NCI-H82 (cell line): ENCODE data around the gene KRT6B.
"Not testable (repeated sequence)": the region's sequence is repeated elsewhere in the genome, so short reads cannot be mapped to it uniquely, and the experiment has no call there.

ENCODE experiments used
- DNase-seq: peaks from one replicate; lab custom pipeline; 2025; lab: John Stamatoyannopoulos, UW

Gene KRT6B

DNA sequence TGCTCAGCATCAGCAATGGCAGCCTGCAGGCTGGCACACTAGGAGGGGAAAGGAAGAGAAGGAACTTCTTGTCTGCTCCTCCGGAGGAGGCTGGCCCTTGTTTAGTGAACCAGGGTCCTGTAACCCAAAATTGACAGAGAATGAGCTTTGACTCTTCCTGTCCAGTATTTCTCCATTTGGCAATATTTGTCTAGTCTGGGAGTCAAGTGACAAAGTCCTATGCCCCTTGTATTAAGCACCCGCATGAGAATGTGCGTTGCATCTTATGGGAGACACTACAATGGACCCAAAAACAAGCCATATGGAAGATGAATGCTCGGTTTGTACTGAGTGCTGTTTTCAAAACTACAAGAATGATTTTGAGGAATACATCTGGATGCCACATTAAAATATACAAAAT is 17.9 kb upstream of the KRT6B start:
- no peak for DNase-seq

DNA sequence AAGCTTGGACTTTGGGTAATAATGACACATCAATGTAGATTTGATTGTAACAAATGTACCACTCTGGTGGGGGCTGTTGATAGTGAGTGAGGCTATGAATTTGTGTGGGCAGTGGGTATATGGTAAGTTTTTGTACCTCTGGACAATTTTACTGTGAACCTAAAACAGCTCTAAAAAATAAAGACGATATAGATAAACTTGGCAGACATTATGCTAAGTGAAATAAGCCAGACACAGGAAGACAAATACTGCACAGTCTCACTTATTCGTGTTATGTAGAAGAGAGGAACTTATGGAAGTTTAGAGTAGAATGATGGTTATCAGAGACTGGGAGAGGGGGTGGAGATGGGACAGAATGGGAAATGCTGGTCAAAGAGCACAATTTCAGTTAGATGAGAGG is 13.0 kb upstream of the KRT6B start:
- DNase-seq, result no peak

DNA sequence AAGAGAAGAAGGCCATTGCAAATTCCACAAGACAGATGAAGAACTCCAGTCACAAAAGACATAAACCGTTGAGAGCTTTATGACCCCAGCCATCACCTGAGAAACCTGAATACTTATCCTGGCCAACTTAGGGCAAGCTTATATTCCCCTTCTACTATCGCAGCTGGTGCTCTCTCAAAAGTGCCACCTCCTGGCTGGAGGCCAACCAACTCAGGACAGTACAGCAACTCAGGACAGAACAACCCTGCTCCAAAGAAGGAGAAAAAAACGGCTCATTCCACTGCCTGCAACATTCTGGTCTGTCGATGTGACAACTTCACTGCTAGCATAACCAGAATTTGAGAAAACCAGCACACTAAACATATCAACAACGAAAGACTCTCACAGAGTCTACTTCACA is 9.7 kb upstream of the KRT6B start:
- no peak for DNase-seq

DNA sequence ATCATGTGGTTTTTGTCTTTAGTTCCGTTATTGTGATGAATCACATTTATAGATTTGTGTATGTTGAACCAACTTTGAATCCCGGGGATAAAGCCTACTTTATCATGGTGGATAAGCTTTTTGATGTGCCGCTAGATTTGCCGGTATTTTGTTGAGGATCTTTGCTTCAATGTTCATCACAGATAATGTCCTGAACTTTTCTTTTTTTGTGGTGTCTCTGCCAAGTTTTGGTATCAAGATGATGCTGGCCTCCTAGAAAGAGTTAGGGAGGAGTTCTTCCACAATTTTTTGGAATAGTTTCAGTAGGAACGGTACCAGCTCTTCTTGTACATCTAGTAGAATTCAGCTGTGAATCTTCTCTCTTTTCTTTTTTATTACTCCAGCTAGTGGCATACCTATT is 6.9 kb upstream of the KRT6B start:
- no peak for DNase-seq

DNA sequence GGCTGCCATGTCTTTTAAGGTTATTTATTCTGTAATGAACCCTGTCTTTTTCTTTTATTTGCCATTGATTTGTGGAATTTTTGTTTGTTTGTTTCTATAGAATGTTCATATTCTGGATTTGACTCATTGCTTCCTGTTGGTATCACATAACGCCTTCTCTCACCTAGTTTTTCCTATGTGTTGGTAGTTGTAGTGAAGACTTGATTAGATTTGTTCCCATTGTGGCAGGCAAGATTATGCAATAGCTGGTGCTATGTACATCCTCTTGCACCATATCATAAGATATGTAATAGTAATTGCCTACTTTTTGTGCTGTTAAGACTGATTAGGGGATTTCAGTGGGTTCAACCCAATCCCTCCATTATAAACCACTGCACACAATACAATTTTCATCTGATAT is 3.9 kb upstream of the KRT6B start:
- no peak for DNase-seq

DNA sequence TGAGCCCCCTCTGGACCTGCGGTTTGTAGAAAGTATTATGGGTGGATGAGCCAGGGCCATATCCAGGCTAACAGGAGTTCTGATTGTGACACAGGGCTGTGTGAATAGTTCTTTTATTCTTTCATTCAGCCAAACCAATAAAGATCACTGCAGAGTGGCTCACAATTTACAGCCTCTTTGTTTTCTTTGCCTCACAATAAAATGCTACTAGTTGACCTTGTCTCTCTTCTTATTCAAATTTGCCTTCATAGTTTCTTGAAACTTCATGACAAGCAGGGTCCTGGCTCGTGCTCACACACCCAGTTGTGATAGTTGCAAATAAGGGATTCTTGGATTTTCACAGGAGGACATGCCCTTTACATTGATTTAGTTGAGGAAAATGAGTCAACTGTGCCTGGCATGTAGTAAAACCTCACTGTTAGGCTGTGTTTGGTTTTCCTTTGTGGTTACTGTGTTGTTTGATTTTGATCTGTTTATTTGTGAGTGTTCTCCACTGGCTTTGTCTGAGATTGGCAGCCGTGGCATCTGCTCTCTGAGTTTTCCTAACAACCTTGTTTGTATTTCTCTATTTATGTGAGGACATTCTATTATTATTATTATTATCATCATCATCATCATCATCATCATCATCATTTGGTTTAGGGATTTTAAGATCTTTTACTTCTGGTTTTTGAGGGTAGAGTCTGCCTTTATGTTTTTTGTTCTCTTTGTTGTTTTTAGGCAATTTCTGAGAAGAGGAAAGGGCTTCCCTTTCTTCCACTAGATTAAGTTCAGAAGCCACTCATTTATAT is 2.7 kb upstream of the KRT6B start:
- DNase-seq, result no peak

DNA sequence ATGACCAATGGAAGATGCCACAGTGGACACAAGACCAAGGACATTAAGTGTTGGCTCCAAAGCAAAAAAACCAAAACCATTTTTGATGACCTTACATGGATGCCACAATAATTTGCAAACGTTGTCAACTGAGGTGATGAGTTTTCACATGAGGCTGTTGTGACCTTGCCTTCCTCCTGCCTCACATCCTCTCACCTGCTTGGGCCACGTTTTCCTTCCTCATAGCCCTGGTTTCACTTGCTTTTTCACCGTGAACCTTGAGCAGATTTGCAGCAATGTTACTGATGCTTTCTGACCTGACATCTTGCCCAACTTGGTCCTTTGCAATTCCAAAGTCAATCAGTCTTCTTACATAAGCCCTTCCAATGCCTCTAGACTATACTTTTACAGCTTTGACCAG is 3.7 kb downstream of the KRT6B start:
- DNase-seq, result no peak

DNA sequence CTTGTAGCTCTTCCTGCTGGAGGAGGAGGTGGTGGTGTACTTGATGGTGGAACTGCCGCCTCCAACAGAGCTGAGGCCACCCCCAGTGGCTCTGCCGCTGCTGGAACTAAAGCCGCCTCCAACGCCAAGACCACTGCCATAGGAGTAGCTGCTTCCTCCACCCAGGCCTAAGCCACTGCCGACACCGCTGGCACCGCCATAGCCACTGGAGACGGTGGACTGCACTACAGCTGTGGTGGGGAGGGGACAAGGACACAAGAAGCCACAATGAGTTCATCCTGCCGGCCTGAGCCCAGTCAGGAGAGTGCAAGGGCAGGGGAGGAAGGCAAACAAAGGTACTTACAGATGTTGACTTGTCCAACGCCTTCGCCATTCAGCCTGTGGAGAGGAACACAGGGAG is 4.8 kb downstream of the KRT6B start:
- DNase-seq, result not testable (repeated sequence)

DNA sequence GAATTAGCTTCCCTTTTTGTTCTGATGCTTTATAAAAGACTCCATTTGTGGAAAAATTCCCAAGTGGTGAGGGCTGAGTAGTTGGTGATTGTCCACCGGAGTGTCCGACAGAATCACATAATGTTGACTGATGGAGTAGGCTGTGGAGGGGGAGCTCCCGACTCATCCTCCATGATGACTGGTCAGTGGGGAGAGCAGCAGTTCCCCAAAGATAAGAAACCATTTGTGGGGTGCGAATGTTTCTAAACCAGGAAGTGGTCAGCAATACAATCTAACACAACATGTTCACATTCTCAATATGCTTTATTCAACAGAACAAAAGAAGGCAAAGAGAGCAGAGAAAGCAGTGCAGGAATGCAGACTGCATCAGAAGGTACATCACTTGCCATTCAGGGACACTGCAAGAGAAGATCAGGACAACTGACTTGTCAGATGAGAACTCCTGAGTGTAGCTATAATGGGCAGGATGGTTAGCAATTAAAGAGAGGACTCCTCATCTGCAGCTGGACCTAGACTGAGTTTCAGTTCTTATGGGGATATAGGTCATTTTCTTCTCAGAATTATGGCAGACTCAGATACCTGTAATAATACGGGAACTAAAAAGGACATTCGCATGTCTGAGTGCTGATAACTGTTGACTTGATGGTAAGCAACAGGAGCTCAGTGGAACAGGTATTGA is 5.4 kb downstream of the KRT6B start:
- no peak for DNase-seq

DNA sequence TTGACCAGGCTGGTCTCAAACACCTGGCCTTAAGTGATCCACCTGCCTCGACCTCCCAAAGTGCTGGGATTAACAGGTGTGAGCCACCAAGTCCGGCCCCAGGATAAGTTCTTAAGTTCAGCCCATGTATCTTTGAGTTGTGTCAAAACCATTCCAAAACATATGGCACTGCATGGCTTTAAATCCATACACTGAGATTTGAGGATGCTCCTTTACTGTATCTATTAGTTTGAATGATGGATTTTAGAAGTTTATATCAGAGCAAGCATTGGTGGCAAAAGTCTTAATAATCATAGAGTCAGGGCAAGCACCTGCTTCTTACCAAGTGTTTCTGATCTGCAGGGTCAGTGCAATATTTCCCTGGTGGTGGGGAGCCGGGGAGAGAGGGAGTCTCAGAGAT is 6.1 kb downstream of the KRT6B start:
- DNase-seq, result no peak

DNA sequence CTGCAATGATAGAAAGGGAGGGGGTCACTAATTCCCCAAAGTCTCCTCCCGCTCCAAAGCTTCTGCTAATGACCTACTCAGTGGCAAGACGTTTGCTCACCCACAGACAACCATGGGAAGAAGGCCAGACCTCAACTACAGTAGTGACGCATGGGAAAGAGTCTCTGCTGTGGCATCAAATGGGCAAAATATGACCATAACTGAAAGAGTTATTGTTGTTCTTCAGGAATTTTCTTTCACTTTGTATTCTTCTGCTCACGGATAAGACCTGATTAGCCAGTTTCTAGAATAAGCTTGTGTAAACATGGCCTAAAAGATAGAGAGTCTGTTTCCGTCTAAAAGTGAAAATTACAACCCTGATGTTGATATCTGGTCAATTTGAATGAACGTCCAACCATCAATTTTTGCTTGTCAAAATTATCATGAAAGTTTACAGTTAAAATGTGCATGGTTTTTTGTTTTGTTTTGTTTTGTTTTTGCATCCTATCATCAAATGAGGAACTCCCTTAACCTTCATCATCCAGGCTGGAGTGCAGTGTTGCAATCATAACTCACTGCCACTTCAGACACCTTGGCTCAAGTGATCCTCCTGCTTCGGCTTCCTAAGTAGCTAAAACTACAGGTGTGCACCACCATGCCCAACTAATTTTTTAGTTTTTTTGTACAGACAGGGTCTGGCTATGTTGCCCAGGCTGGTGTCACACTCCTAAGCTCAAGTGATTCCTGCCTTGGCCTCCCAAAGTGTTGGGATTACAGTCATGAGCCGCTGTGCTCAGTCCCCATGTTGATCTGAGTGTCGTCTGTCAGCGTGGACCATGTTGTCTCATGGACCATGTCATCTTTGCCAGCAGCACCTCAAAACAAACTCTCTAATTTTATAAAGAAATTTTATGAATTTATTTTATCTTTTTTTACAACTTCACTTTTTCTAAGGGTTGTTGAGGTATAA is 7.0 kb downstream of the KRT6B start:
- DNase-seq, result no peak

DNA sequence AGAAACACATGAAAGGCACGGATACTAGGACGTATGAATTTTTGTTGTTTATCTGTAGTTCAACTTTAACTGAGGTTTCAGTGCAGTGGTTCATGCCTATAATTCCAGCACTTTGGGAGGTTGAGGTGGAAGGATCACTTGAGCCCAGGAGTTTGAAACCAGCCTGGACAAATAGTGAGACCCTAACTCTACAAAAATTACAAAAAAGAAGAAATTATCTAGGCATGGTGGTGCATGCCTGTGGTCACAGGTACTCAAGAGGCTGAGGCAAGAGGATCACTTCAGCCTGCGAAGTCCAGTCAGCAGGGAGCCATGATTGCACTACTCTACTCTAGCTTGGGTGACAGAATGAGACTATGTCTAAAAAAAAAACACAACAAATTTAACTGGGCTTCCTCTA is 8.0 kb downstream of the KRT6B start:
- DNase-seq, result no peak

DNA sequence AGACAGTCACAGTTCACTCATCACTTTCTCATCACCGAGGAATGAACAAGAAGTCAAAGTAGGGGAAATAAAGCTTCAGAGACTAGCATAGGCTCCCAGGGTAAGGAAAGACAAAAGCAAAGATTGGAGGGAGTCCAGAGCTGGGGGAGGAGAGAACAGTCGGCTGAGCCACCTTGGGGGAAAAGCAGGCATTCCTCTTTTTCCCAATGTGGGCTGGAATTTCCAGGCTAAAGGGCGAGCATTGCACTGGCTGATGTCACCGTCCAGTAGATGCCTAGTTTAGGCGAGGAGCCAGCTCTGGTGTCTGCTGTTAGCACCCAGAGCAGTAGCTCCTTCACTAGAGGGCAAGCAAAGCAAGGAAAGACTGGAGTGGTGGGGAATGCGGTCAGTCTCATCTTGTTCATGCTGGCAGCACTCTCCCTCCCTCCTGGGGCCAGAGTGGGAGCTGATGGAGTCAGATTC is 9.3 kb downstream of the KRT6B start:
- no peak for DNase-seq

DNA sequence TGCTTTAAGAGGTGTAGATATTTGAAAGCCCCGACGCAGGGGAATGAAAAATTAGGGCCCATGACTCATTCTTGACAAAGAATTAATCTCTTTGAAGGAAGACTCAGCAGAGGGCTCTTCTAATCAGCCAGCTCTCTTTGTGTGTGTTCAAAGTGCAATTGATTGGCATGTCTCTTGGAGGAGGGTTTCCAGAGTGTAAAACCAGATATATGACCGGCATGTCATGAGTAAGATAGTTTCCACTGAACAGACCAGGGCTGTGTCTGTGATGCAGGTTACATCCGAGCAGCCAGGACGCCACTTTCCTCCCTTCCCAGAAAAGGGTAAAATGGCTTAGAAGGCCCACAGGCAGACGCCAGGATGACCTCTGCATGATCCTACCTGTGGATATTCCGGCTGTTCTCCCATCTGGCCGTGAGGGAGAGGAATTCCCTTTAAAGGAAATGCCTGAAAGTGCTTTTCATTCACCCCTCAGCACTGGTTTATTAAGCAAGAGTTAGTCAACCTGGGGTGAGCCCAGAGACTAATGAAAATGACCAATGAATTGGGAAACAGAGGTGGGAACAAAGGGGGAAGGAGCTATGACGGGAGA is 10.5 kb downstream of the KRT6B start:
- no peak for DNase-seq

DNA sequence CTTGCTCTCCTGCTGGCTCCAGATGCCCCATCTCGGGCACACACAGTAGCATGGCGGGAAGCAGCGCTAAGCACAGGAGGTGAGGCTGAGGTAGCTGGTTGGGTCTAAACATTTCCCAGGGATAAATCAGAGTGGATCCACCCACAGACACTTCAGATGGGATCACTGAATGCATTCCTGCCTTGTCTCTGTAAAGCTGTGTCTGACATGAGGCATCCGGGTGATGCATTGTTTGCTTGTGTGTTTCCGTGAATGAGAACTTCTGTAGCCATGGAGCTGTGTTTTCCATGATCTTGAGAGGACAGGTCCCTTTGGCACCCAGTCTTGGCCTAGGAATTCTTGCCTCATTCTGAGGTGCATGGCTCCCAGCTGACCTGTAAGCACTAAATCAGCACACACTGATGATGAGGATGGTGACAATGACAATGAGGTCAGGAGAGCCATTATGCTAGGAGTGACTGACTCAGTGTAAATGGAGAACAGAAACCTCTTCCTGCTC is 11.1 kb downstream of the KRT6B start:
- DNase-seq, result no peak

DNA sequence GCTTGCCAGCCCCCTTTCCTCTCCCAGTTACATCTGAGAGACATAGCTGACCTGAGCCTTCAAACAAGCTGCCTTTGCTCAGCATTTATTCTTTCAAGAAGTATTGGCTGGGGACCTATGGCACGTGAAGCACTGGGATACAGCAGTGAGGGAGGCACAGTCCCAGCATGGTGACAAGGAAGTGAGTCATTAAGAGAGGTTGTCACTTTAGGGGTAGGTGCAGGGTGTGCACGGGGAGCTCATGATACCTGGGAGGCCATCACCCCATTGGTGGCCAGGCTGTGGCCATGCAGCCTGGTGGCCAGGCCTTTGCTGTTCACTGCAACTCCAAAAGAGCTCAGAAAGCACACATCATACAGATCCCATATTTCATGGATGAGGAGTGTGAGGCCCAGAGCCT is 12.1 kb downstream of the KRT6B start:
- DNase-seq, result no peak

DNA sequence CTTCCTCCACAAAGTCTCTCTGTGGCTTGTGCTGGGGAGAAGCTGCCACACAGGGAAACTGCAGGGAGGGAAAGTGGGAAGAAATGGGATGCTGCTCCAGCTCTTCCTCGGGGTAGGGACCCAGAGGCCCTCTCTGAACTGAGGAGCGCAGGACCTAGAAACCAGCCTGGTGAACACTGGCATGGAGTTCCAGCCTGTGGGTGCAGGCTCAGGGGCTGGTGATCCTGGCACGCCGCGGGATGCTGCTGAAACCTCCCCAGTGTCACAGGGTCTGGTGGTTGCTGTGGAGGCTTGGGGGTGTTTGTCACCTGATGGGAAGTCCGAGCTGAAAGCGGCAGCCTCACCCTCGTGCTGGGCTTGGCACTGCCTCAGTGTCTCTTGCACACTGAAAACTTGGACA is 12.5 kb downstream of the KRT6B start:
- no peak for DNase-seq

DNA sequence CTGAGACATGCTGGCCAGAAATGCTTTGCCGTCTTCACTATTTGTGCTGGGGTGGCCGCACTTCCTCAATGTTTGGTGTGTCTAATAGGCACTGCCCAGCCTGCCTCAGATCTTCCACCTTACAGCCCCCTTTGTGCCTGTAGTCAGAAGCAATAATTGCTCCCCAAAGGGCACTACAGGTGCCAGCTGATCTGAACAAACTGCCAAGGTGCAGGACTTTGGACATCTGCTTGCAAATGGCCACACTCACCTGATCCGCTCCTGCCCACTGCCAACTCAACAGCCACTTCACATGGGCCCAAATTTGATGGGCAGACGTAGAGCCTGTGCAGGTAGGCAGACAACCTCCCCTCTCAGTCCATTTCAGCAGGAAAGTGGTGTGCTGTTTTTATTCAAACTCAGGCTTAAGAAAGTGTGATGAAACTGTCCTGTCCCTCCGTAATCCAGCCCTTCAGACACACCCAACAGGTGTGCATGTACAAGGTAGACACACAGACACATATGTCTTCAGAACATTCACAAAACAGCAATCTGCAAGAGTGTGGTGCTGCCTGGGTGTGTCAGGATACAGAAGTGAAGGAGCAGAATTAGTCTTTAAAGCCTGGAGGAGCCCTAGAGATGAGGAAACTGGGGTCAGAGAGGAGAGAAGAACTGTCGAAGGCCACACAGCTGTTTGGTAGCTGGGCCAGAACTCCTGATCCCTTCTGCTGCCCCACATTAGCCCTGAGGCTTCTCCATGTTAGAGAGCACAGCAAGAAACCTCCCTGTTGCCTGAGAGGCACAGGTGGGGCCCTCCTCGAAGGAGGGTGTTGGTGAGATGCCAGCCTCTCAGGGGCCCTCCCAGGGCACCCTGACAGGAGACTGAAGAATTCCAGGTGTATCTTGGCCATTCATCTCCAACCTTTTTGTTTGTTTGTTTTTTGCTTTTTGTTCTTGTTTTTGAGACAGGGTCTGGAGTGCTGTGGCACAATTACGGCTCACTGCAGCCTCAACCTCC is 13.3 kb downstream of the KRT6B start:
- no peak for DNase-seq

DNA sequence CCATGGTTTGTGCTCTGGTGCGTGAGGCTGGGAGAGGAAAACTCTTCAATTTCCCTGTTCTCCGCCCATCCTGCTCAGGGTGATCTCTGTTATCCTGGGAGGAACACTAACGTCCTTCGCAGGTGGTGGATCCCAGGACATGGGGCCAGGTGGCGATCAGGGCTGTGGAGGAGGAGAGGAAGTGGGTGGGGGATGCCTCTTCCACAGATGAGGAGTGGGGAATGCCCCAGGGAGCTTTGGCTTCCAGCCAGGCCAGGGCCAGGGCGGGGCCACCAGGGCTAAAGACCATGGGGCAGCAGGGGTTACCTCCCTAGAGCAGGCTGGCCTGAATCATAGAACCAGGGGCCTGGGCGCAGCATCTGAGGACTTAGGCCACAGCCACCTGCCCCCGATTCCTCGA is 14.4 kb downstream of the KRT6B start:
- no peak for DNase-seq

DNA sequence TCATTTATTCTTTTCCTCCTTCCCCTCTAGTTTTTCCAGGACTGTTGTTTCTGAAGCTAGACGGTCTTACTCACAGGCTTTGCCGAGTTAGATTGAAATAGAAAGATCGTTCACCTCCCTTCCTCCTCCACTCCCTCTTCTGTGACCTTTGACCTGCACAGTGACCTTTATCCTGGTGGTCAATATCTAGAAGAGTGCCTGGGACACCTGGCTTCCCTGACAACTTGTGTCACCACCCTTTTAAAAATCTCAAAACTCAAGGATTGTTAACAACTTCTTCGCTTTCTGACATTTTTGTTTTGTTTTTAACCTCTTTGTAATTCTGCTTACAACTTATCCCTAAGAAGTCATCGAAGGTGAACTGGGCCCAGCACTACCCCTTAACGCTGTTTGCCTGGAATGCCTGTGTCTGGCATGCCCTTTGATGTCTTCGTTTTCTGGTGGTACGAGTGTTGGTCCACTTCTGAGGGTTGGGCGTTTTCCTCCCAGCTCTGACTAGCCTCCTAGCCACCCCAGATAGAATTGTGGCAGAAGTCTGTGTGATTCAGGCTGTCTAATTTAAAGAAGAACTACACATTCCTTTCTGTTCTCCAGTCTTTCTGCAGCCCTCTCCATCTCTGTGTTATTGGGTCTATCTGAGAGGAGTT is 15.0 kb downstream of the KRT6B start:
- DNase-seq, result no peak
